HepG2 (cell line): Measurements from ENCODE around the gene VAX1. TPM values are rescaled to one million over a fixed set of nuclear protein-coding genes. Genes with fewer than 3 reads are reported as not detected.

ENCODE experiments used
- ATAC-seq: fragments of 200-7000 bp; cut with Tn5 transposase; 3 replicates; pipeline ENCODE4 v1.9.1; 2020; ENCODE audit warnings: mild to moderate bottlenecking, moderate library complexity
- BruUV-seq: library from RNA; stranded (reverse); fragments of 400-500 nt; replicated peaks from 2 replicates; lab custom pipeline; 2021; lab: Mats Ljungman, UMichigan
- CTCF ChIA-PET: fragments of 300-600 bp; formaldehyde crosslinking; extraction: SDS; loops from one replicate; lab custom pipeline; 2021; ENCODE audit warnings: low total read pairs, inconsistent platforms, low intra/inter-chr PET ratio; lab: Yijun Ruan, JAX
- POLR2A ChIA-PET: fragments of 350-600 bp; sonication (Branson Sonifier 250); formaldehyde crosslinking; loops from one replicate; lab custom pipeline; 2020; ENCODE audit warnings: antibody characterized with exemption, inconsistent platforms; lab: Yijun Ruan, JAX
- DNase-seq: peaks from one replicate; pipeline ENCODE4 v3.0.0-alpha.2; 2015; ENCODE audit warnings: low spot score
- FAIRE-seq: peaks from 3 replicates; lab custom pipeline; 2011; peaks lifted over from hg19 to GRCh38; lab: Jason Lieb, UNC
- H2AFZ ChIP-seq: one replicate; pipeline ENCODE4 v1.6.1; 2011; ENCODE audit warnings: low read length, inconsistent platforms
- H3K27ac ChIP-seq: fragments of 300-600 bp; 3 replicates; pipeline ENCODE4 v1.8.0; 2011; ENCODE audit warnings: mixed run types, mild to moderate bottlenecking, mixed read lengths, low read length, inconsistent platforms; ENCODE audit not compliant: insufficient read depth; ENCODE audit errors: extremely low read length
- H3K27me3 ChIP-seq, 2 experiments: fragments of 200-600 bp in 1 of 2; 2 replicates in 1 of 2; 3 replicates in 1 of 2; pipeline versions ENCODE4 v1.6.0 to v1.8.0; 2011; ENCODE audit warnings: low read length in 2 of 2, mild to moderate bottlenecking in 2 of 2, moderate library complexity in 2 of 2, inconsistent platforms in 1 of 2; ENCODE audit not compliant: insufficient read depth in 2 of 2, control insufficient read depth in 1 of 2
- H3K36me3 ChIP-seq, 2 experiments: fragments of 200-600 bp in 1 of 2; replicated peaks in 1 of 2; 2 replicates in 1 of 2; 3 replicates in 1 of 2; pipeline versions ENCODE4 v1.5.1 to v1.8.0; 2011; ENCODE audit warnings: low read length in 2 of 2, inconsistent platforms in 1 of 2; ENCODE audit not compliant: insufficient read depth in 2 of 2, control insufficient read depth in 1 of 2
- H3K4me1 ChIP-seq: 2 replicates; pipeline ENCODE4 v1.5.1; 2012; ENCODE audit warnings: low read length, inconsistent platforms; ENCODE audit not compliant: insufficient read depth
- H3K4me2 ChIP-seq: 2 replicates; pipeline ENCODE4 v1.6.0; 2011; ENCODE audit warnings: low read depth, low read length, inconsistent platforms
- H3K4me3 ChIP-seq, 3 experiments: fragments of 200-600 bp in 1 of 3; sonication (generic), shearing (Covaris generic) in 1 of 3; replicated peaks in 1 of 3; 2 replicates each; pipeline ENCODE4 v1.5.1; 2011 to 2016; ENCODE audit warnings: low read length in 3 of 3, inconsistent platforms in 2 of 3, low read depth in 2 of 3, mild to moderate bottlenecking in 2 of 3, control low read depth in 1 of 3, mixed read lengths in 1 of 3; ENCODE audit not compliant: insufficient read depth in 1 of 3
- H3K79me2 ChIP-seq: one replicate; pipeline ENCODE4 v1.6.1; 2011; ENCODE audit warnings: low read length, inconsistent platforms; ENCODE audit not compliant: insufficient read depth
- H3K9ac ChIP-seq: 2 replicates; pipeline ENCODE4 v1.6.0; 2011; ENCODE audit warnings: mild to moderate bottlenecking, low read depth, low read length, inconsistent platforms; ENCODE audit not compliant: insufficient read depth
- H3K9me3 ChIP-seq: 2 replicates; pipeline ENCODE4 v1.5.1; 2012; ENCODE audit warnings: mild to moderate bottlenecking, low read length
- H4K20me1 ChIP-seq: 2 replicates; pipeline ENCODE4 v1.6.0; 2011; ENCODE audit warnings: inconsistent platforms, mild to moderate bottlenecking, low read length, moderate library complexity; ENCODE audit not compliant: insufficient read depth
- CEBPB ChIP-seq: IDR thresholded peaks from 2 replicates; pipeline ENCODE4 v1.6.1; 2011; ENCODE audit warnings: low read depth, low read length, improper control_type of control experiment, borderline replicate concordance
- CTCF ChIP-seq: sonication (generic); formaldehyde crosslinking; IDR thresholded peaks from 2 replicates; pipeline ENCODE4 v1.5.0; 2020; ENCODE audit warnings: mild to moderate bottlenecking, missing genetic modification reagents, moderate library complexity
- ETV5 ChIP-seq: IDR thresholded peaks from 2 replicates; pipeline ENCODE4 v1.6.1; 2018; ENCODE audit warnings: missing biosample characterization, missing genetic modification reagents, inconsistent platforms, borderline replicate concordance
- FLYWCH1 ChIP-seq: sonication (generic); formaldehyde crosslinking; IDR thresholded peaks from 2 replicates; pipeline ENCODE4 v1.8.1; 2023; ENCODE audit warnings: mild to moderate bottlenecking, missing genetic modification reagents
- GABPB1 ChIP-seq: IDR thresholded peaks from 2 replicates; pipeline ENCODE4 v1.6.1; 2016; ENCODE audit warnings: mild to moderate bottlenecking, missing genetic modification reagents, moderate library complexity, missing compliant biosample characterization
- IRF2 ChIP-seq: IDR thresholded peaks from 2 replicates; pipeline ENCODE4 v1.6.1; 2018; ENCODE audit warnings: missing genetic modification reagents, missing compliant biosample characterization
- MXD4 ChIP-seq: IDR thresholded peaks from 2 replicates; pipeline ENCODE4 v1.6.1; 2016; ENCODE audit warnings: mild to moderate bottlenecking, missing biosample characterization, missing genetic modification reagents
- SMC3 ChIP-seq: IDR thresholded peaks from 2 replicates; pipeline ENCODE4 v1.6.1; 2011; ENCODE audit warnings: low read length, improper control_type of control experiment
- ZBED4 ChIP-seq: sonication (generic); formaldehyde crosslinking; IDR thresholded peaks from 2 replicates; pipeline ENCODE4 v1.4.0; 2020; ENCODE audit warnings: missing genetic modification reagents, borderline replicate concordance
- ZBTB25 ChIP-seq: IDR thresholded peaks from 2 replicates; pipeline ENCODE4 v1.6.1; 2018; ENCODE audit warnings: missing genetic modification reagents
- ZFP1 ChIP-seq: IDR thresholded peaks from 2 replicates; pipeline ENCODE4 v1.6.1; 2016
- ZMYM4 ChIP-seq: sonication (generic); formaldehyde crosslinking; IDR thresholded peaks from 2 replicates; pipeline ENCODE4 v1.8.1; 2023; ENCODE audit warnings: mild to moderate bottlenecking, missing genetic modification reagents
- ZNF33A ChIP-seq: sonication (generic); formaldehyde crosslinking; IDR thresholded peaks from 2 replicates; pipeline ENCODE4 v1.5.1; 2020; ENCODE audit warnings: missing genetic modification reagents, mild to moderate bottlenecking, moderate library complexity, borderline replicate concordance
- ZNF704 ChIP-seq: sonication (generic); formaldehyde crosslinking; IDR thresholded peaks from 2 replicates; pipeline ENCODE4 v1.8.1; 2023; ENCODE audit warnings: mild to moderate bottlenecking, inconsistent platforms, moderate library complexity, missing genetic modification reagents, borderline replicate concordance
- WGBS: methylation state at CpG from one replicate; pipeline ENCODE4 v1.1.6; 2017; ENCODE audit warnings: low lambda C conversion rate; 5-methylcytosine and 5-hydroxymethylcytosine counted together
- in situ Hi-C: cut with HindIII; loops from 2 replicates; pipeline ENCODE4 v1.10.0; 2017; ENCODE audit warnings: low pct_unique_long_range_greater_than_20kb; ENCODE audit not compliant: extremely low pct_ligation_motif_present
- intact Hi-C: fragments of 100-400 bp; cut with micrococcal nuclease; formaldehyde crosslinking; loops from one replicate; pipeline ENCODE4 v1.10.0; 2022; ENCODE audit not compliant: unreplicated experiment
- polyA plus RNA-seq, 8 experiments: library from polyadenylated mRNA; depleted of rRNA in 3 of 8; stranded (reverse) in 7 of 8; unstranded in 1 of 8; fragments of >200 nt; fragmentation: Illumina TruSeq in 4 of 8; extraction: Trizol in 4 of 8; gene quantifications; 2 replicates each; pipeline versions ENCODE4 v1.2.1 to v1.2.3, GENCODE V29; 2011 to 2016; ENCODE audit warnings: low read depth in 4 of 8, missing spikeins in 1 of 8, mixed read lengths in 1 of 8; ENCODE audit not compliant: insufficient read depth in 1 of 8
- total RNA-seq, 5 experiments: library from RNA; depleted of rRNA; stranded (reverse); fragments of >200 nt; fragmentation: Illumina TruSeq; extraction: Trizol; gene quantifications; 2 replicates each; pipeline ENCODE4 v1.2.3, GENCODE V29; 2016; ENCODE audit warnings: low read depth in 1 of 5

The VAX1 gene
- total and polyA plus RNA-seq, 2 of the 13 experiments (the other 11 are each of a cell fraction or from before 2014, with no cell fraction given) = not detected

DNA sequence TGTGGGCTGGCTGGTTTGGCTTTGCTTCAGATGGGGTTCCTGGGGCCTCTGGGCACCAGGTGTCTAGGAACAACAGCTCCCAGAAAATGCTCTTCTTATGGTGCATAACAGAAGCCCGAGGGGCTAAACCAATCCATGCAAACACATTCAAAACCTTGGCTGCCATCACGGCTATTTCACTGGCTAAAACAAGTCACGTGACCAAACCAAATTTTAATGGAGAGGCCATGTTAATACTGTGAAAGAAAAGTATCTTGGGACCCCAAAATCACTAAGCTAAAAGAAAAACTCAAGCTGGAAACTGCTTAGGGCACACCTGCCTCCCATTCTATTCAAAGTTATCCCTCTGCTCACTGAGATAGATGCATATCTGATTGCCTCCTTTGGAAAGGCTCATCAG, 40.1 kb upstream of the VAX1 start (continued):
- TF ChIP-seq ZBTB25 (CRISPR knock-in tag) (no peak), IRF2 (CRISPR knock-in tag) (no peak)

GRCh38 chr10:117175901-117176534, 37.9 kb upstream of the VAX1 start:
- whole genome bisulfite sequencing = under 1% methylated on average over 12 of the region's 12 CpGs
- FAIRE-seq (peak; percentile 81), ATAC-seq (peak; percentile 59), DNase-seq (peak; percentile 56)
- intact Hi-C loops (loop anchor here (1.0 to 5.0 kb wide), 3 partner anchors 339 to 494 kb away; no protein-coding TSS in a partner anchor), in situ Hi-C loops (loop anchor here (10.0 kb wide), 1 partner anchor 501 kb away; no protein-coding TSS in a partner anchor)
- Histone ChIP-seq H3K4me3 (peak overlapping the region; percentile 52 to 72 (median 63)), H3K4me2 (peak overlapping the region; percentile 98), H2AFZ (peak overlapping the region; percentile 66), H3K36me3 (no peaks in the 10 kb centered on the region), H3K27me3 (peaks cover 0 to 22% of the 10 kb centered on the region in 2 experiments; a peak in 2 of 5 replicates), H4K20me1 (no peaks in the 10 kb centered on the region), H3K9me3 (no peaks in the 10 kb centered on the region), H3K79me2 (no peaks in the 10 kb centered on the region), H3K4me1 (peaks cover 10% of the 10 kb centered on the region), H3K9ac (0 out of 2 replicates have a peak overlapping the region, but pooled peaks have one; percentile 13), H3K27ac (no peak overlapping the region)
- BruUV-seq = no TSS peak
- ChIA-PET POLR2A (interaction anchor here (1.1 kb wide), 1 partner anchor 327 kb away, joined by 3 read pairs; the partner anchor contains the start of gene ENO4), CTCF (interaction anchor here (0.6 to 3.5 kb wide), 5 partner anchors 9 to 494 kb away, joined by 3 to 76 read pairs (median 4); no protein-coding TSS in a partner anchor)
- 0 out of 2 replicates have a peak, but pooled peaks have one; percentile 17 for TF ChIP-seq ZMYM4 (CRISPR knock-in tag)
- peak; percentile 45 for TF ChIP-seq SMC3
- TF ChIP-seq CEBPB = peak; percentile 94
- no peak for TF ChIP-seq ZNF704
- no peak for TF ChIP-seq ETV5 (CRISPR knock-in tag)
- no peak for TF ChIP-seq ZNF33A (CRISPR knock-in tag)
- peak; percentile 81 for TF ChIP-seq CTCF (CRISPR knock-in tag)
- no peak for TF ChIP-seq MXD4
- no peak for TF ChIP-seq FLYWCH1
- TF ChIP-seq GABPB1 (CRISPR knock-in tag) = no peak
- TF ChIP-seq ZBED4 = 0 out of 2 replicates have a peak, but pooled peaks have one; percentile 28
- TF ChIP-seq ZFP1 (CRISPR knock-in tag) = no peak
